Measurements from ENCODE around the gene KCNG3. TPM values are rescaled to one million over a fixed set of nuclear protein-coding genes. Genes with fewer than 3 reads are reported as not detected.

The KCNG3 gene
- total RNA-seq, 1 experiment from 2014 or later: 1.5 TPM

DNA sequence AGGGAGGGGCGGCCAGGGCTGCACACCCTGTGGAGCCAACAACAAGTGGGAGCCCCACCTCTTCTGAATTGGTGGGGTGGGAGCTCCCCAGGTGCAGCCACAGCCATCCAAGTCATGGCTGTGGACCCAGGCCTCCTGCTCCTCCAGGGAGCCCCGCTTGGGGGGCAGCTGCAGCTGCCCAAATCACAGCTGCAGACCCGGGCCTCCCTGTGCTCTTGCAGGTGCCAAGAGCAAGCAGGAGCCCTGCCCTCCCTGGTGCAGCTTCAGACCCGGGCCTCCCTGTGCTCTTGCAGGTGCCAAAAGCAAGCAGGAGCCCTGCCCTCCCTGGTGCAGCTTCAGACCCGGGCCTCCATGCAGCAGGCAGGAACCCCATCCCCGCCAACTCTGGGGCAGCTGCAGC is 86.3 kb downstream of the KCNG3 start:
- ChIA-PET CTCF (no interaction called here), POLR2A (no interaction called here), RAD21 (ENCODE audit: low non-redundant PET in 1 of 2, low total read pairs in 2 of 2, uncharacterized antibody in 2 of 2, unreplicated experiment in 2 of 2) (no interaction called here)
- Histone ChIP-seq H3K79me2 (ENCODE audit: insufficient read depth, low read length) (no peaks in the 10 kb centered on the region), H3K4me2 (ENCODE audit: low read length) (no peak overlapping the region), H3K27me3 (ENCODE audit: insufficient read depth, low read length) (no peaks in the 10 kb centered on the region), H3K36me3 (ENCODE audit: control insufficient read depth in 1 of 2, insufficient read depth in 2 of 2, low read length in 2 of 2) (no peaks in the 10 kb centered on the region), H3K9ac (ENCODE audit: low read length) (no peak overlapping the region), H4K20me1 (ENCODE audit: insufficient read depth) (no peaks in the 10 kb centered on the region), H3K27ac (ENCODE audit: low read depth, low read length) (no peak overlapping the region), H3K4me3 (replicated peaks in 1 of 2; ENCODE audit: low read depth in 1 of 2, low read length in 2 of 2) (no peak overlapping the region), H3K9me3 (ENCODE audit: control insufficient read depth in 1 of 2, insufficient read depth in 1 of 2, low read depth in 1 of 2, low read length in 2 of 2) (peaks cover 0 to 6% of the 10 kb centered on the region in 2 experiments; a peak in 2 of 4 replicates), H3K4me1 (ENCODE audit: control insufficient read depth in 1 of 2, insufficient read depth in 2 of 2, low read length in 2 of 2) (no peaks in the 10 kb centered on the region), H2AFZ (ENCODE audit: low read depth, low read length, poor library complexity, severe bottlenecking) (no peak overlapping the region), H3K9me2 (ENCODE audit: insufficient read depth) (no peaks in the 10 kb centered on the region)
- DNase-seq (ENCODE audit: low read depth, low spot score): no peak
- ATAC-seq: no peak
- no TSS peak for BruUV-seq (replicated peaks)
- TF ChIP-seq, protein P1, sequence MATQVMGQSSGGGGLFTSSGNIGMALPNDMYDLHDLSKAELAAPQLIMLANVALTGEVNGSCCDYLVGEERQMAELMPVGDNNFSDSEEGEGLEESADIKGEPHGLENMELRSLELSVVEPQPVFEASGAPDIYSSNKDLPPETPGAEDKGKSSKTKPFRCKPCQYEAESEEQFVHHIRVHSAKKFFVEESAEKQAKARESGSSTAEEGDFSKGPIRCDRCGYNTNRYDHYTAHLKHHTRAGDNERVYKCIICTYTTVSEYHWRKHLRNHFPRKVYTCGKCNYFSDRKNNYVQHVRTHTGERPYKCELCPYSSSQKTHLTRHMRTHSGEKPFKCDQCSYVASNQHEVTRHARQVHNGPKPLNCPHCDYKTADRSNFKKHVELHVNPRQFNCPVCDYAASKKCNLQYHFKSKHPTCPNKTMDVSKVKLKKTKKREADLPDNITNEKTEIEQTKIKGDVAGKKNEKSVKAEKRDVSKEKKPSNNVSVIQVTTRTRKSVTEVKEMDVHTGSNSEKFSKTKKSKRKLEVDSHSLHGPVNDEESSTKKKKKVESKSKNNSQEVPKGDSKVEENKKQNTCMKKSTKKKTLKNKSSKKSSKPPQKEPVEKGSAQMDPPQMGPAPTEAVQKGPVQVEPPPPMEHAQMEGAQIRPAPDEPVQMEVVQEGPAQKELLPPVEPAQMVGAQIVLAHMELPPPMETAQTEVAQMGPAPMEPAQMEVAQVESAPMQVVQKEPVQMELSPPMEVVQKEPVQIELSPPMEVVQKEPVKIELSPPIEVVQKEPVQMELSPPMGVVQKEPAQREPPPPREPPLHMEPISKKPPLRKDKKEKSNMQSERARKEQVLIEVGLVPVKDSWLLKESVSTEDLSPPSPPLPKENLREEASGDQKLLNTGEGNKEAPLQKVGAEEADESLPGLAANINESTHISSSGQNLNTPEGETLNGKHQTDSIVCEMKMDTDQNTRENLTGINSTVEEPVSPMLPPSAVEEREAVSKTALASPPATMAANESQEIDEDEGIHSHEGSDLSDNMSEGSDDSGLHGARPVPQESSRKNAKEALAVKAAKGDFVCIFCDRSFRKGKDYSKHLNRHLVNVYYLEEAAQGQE (IDR thresholded peaks at IDR 0.05; ENCODE audit: low read depth): no peak
- no peak for TF ChIP-seq POLR2AphosphoS5 (IDR thresholded peaks at IDR 0.05; ENCODE audit: low read depth, low read length)
- TF ChIP-seq, protein P2, sequence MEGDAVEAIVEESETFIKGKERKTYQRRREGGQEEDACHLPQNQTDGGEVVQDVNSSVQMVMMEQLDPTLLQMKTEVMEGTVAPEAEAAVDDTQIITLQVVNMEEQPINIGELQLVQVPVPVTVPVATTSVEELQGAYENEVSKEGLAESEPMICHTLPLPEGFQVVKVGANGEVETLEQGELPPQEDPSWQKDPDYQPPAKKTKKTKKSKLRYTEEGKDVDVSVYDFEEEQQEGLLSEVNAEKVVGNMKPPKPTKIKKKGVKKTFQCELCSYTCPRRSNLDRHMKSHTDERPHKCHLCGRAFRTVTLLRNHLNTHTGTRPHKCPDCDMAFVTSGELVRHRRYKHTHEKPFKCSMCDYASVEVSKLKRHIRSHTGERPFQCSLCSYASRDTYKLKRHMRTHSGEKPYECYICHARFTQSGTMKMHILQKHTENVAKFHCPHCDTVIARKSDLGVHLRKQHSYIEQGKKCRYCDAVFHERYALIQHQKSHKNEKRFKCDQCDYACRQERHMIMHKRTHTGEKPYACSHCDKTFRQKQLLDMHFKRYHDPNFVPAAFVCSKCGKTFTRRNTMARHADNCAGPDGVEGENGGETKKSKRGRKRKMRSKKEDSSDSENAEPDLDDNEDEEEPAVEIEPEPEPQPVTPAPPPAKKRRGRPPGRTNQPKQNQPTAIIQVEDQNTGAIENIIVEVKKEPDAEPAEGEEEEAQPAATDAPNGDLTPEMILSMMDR (IDR thresholded peaks at IDR 0.05 in 2 of 3, conservative IDR thresholded peaks at IDR 0.05 in 1 of 3; ENCODE audit: borderline replicate concordance in 1 of 3, insufficient read depth in 1 of 3, low read depth in 2 of 3, low read length in 2 of 3): no peak
- TF ChIP-seq SIN3A (IDR thresholded peaks at IDR 0.05; ENCODE audit: low read depth): no peak
- TF ChIP-seq ELF1 (IDR thresholded peaks at IDR 0.05; ENCODE audit: borderline replicate concordance, low read depth): no peak
- no peak for TF ChIP-seq CEBPB (IDR thresholded peaks at IDR 0.05; ENCODE audit: low read depth)
- TF ChIP-seq, protein P3, sequence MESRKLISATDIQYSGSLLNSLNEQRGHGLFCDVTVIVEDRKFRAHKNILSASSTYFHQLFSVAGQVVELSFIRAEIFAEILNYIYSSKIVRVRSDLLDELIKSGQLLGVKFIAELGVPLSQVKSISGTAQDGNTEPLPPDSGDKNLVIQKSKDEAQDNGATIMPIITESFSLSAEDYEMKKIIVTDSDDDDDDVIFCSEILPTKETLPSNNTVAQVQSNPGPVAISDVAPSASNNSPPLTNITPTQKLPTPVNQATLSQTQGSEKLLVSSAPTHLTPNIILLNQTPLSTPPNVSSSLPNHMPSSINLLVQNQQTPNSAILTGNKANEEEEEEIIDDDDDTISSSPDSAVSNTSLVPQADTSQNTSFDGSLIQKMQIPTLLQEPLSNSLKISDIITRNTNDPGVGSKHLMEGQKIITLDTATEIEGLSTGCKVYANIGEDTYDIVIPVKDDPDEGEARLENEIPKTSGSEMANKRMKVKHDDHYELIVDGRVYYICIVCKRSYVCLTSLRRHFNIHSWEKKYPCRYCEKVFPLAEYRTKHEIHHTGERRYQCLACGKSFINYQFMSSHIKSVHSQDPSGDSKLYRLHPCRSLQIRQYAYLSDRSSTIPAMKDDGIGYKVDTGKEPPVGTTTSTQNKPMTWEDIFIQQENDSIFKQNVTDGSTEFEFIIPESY (IDR thresholded peaks at IDR 0.05; ENCODE audit: extremely low read depth, insufficient replicate concordance, low read length): no peak
- TF ChIP-seq SRF (IDR thresholded peaks at IDR 0.05; ENCODE audit: low read depth): no peak
- TF ChIP-seq CBX3 (IDR thresholded peaks at IDR 0.05; ENCODE audit: low read depth): no peak
- TF ChIP-seq RAD21 (IDR thresholded peaks at IDR 0.05; ENCODE audit: low read depth): no peak
- TF ChIP-seq TCF7L2 (IDR thresholded peaks at IDR 0.05; ENCODE audit: borderline replicate concordance, extremely low read depth, insufficient read depth, insufficient read length): no peak
- TF ChIP-seq YY1 (IDR thresholded peaks at IDR 0.05; ENCODE audit: extremely low read depth, insufficient replicate concordance, low read depth, low read length): no peak
- TF ChIP-seq ZFX (IDR thresholded peaks at IDR 0.05): no peak
- TF ChIP-seq, protein P4, sequence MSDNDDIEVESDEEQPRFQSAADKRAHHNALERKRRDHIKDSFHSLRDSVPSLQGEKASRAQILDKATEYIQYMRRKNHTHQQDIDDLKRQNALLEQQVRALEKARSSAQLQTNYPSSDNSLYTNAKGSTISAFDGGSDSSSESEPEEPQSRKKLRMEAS (IDR thresholded peaks at IDR 0.05): no peak
- TF ChIP-seq POLR2A (IDR thresholded peaks at IDR 0.05; ENCODE audit: borderline replicate concordance, extremely low read depth, insufficient read depth, insufficient read length): no peak
- intact Hi-C loops (cut with micrococcal nuclease): no loop called here

Measured in HCT116 (cell line).